ENCODE results near the gene MRPL19.

GRCh38 chr2:75676464-75676863, 29.9 kb downstream of the MRPL19 start:
- TF ChIP-seq USF2 (IDR thresholded peaks at IDR 0.05; ENCODE audit: low read depth, low read length) (no peak), USF2 (CRISPR knock-in tag; IDR thresholded peaks at IDR 0.05; ENCODE audit: borderline replicate concordance) (no peak), EZH2 (conservative IDR thresholded peaks at IDR 0.05; ENCODE audit: low read depth, low read length) (no peak), ZNF644 (CRISPR knock-in tag; IDR thresholded peaks at IDR 0.05; ENCODE audit: low read depth) (no peak), EP300 (IDR thresholded peaks at IDR 0.05; ENCODE audit: low read depth in 2 of 2, low read length in 2 of 2) (no peak), EP300 (CRISPR knock-in tag; IDR thresholded peaks at IDR 0.05; ENCODE audit: borderline replicate concordance) (no peak), SAP130 (CRISPR knock-in tag; IDR thresholded peaks at IDR 0.05; ENCODE audit: low read depth) (no peak), NFE2 (CRISPR knock-in tag; IDR thresholded peaks at IDR 0.05) (no peak), ZNF720 (CRISPR knock-in tag; IDR thresholded peaks at IDR 0.05) (no peak)

Measured in HepG2 (cell line).